PFSK-1 (cell line): ENCODE results near the gene PIM3.

ENCODE experiments used
- POLR2AphosphoS5 ChIP-seq: IDR thresholded peaks from 2 replicates; pipeline ENCODE4 v1.6.1; 2012; ENCODE audit warnings: low read depth, mild to moderate bottlenecking, control low read depth, low read length, moderate library complexity
- TAF1 ChIP-seq: IDR thresholded peaks from 2 replicates; pipeline ENCODE4 v1.6.1; 2012; ENCODE audit warnings: low read length, control low read depth, borderline replicate concordance; ENCODE audit not compliant: insufficient read depth
- TF ChIP-seq, protein P1 (sequence below), 2 experiments: IDR thresholded peaks; 2 replicates each; pipeline versions ENCODE4 v1.6.1 to v1.8.0; 2011 to 2012; ENCODE audit warnings: low read depth in 2 of 2, low read length in 2 of 2, control low read depth in 1 of 2, inconsistent platforms in 1 of 2, mild to moderate bottlenecking in 1 of 2, moderate library complexity in 1 of 2; ENCODE audit not compliant: insufficient read depth in 1 of 2

DNA sequence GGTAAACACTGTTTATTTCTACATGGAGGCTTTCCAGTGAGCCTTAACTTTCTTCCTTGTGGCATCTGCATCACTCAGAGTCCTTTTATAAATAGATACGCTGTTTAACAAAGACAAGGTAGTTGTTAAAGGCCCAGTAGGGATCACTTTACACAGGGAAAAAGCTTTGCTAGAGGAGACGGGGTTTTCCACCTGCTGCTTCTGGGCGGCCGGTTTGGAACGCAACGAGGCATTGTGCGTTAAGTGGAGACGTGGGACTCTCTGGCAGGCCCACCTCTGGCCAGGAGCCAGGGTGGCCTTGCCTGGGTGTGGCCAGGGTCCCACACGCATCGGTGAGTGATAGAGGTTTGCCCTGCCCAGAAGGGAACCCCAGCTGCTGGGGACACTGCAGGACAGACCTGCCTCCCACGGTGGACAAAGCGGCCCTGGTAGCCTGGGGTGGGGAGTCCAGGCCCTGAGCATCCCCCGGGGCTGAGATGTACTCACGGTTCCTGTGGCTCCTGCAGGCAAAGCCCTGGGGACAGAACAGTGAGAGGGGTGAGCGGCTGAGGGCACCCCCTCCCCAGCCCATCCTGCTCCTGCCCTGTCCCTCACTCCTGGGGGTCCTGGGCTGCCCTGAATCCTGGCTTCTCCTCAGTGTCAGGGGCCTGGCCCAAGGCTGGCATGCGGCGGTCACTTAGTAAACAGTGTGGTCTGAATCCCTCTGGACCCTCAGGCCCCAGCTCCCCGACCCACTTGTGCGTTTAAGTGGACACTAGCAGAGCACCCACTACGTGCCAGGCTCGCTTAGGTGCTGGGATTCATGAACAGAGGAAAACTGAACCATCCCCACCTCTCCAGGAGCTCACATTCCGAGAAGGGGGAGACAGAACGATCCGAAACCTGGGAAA lies 47.8 kb downstream of the PIM3 start:
- TF ChIP-seq, protein P1, sequence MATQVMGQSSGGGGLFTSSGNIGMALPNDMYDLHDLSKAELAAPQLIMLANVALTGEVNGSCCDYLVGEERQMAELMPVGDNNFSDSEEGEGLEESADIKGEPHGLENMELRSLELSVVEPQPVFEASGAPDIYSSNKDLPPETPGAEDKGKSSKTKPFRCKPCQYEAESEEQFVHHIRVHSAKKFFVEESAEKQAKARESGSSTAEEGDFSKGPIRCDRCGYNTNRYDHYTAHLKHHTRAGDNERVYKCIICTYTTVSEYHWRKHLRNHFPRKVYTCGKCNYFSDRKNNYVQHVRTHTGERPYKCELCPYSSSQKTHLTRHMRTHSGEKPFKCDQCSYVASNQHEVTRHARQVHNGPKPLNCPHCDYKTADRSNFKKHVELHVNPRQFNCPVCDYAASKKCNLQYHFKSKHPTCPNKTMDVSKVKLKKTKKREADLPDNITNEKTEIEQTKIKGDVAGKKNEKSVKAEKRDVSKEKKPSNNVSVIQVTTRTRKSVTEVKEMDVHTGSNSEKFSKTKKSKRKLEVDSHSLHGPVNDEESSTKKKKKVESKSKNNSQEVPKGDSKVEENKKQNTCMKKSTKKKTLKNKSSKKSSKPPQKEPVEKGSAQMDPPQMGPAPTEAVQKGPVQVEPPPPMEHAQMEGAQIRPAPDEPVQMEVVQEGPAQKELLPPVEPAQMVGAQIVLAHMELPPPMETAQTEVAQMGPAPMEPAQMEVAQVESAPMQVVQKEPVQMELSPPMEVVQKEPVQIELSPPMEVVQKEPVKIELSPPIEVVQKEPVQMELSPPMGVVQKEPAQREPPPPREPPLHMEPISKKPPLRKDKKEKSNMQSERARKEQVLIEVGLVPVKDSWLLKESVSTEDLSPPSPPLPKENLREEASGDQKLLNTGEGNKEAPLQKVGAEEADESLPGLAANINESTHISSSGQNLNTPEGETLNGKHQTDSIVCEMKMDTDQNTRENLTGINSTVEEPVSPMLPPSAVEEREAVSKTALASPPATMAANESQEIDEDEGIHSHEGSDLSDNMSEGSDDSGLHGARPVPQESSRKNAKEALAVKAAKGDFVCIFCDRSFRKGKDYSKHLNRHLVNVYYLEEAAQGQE (IDR thresholded peaks at IDR 0.05; ENCODE audit: insufficient read depth in 1 of 2, low read depth in 2 of 2, low read length in 2 of 2), result no peak
- TF ChIP-seq TAF1 (no peak), POLR2AphosphoS5 (no peak)
